Body of pancreas (tissue), 4 donors: ENCODE measurements around the gene LIX1L.

Source experiments
- CTCF ChIP-seq, 7 experiments: fragments of 450-650 bp in 4 of 7; fragments of 200-600 bp in 3 of 7; sonication (generic) in 3 of 7; IDR thresholded peaks; one replicate each; pipeline ENCODE4 v1.5.1; 2016 to 2019; ENCODE audit warnings: antibody characterized with exemption in 7 of 7
- POLR2A ChIP-seq, 3 donors: fragments of 450-650 bp; IDR thresholded peaks; one replicate each; pipeline ENCODE4 v1.6.1; 2016; ENCODE audit warnings: antibody characterized with exemption in 3 of 3, mild to moderate bottlenecking in 2 of 3

DNA sequence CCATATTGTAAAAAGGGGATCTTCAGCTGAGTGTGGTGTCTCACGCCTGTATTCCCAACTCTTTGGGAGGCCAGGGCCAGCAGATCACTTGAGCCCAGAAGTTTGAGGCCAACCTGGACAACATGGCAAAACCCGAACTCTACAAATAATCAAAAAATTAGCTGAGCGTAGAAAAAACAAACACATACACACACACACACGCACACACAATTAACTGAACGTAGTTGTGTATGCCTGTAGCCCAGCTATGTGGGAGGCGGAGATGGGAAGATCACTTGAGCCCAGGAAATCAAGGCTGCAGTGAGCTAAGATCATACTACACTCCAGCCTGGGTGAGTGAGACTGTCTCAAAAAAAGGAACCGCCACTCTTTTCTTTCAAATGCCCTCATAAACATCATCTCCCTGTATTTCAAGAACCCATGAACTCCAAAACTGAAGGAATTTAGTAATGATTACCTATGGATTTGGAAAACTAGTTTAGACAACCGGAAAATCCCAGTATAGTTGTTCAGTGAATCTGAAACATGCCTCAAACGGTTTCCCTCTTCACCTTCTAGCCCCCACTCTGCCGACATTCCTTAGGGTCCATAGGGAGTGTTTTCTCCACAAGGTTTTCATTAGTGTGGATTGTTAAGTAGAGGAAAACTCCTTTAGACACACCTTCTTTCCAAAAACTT, 34.1 kb upstream of the LIX1L start:
- TF ChIP-seq CTCF (IDR thresholded peaks at IDR 0.05) (no peak), POLR2A (IDR thresholded peaks at IDR 0.05) (peak; percentile 17 to 66 (median 47))
